Measurements from ENCODE around the gene FILIP1L.

The FILIP1L gene

GRCh38 chr3:99789011-99789721 lies 325.1 kb downstream of the FILIP1L start:
- DNase-seq (ENCODE audit: low read depth): peak; percentile 76
